Muscle of arm (tissue), 14 donors: ENCODE results near the gene MTTP. TPM values are rescaled to one million over a fixed set of nuclear protein-coding genes. Genes with fewer than 3 reads are reported as not detected.
"Not testable (repeated sequence)": the region's sequence is repeated elsewhere in the genome, so short reads cannot be mapped to it uniquely, and the experiment has no call there.

ENCODE experiments used
- DNase-seq: peaks from one replicate; pipeline ENCODE4 v3.0.0-alpha.2; 2013
- long read RNA-seq, 11 donors: transcript quantifications; one replicate each; lab custom pipeline, GENCODE V29; 2026
- polyA plus RNA-seq, 12 donors: library from polyadenylated mRNA; unstranded; fragments of 120-200 nt; gene quantifications; one replicate each; pipeline ENCODE4 v1.2.1, GENCODE V29; 2013; ENCODE audit not compliant: insufficient read length in 12 of 12

MTTP gene
- 10 to 100 TPM in 1 of 12 donors, 1 to 10 TPM in 7, under 1 TPM in 3, not detected in 1; 0.43 to 16.0 (median 1.2) TPM for polyA plus RNA-seq
- long read RNA-seq, donor 1, full-length matches to known transcripts: 5 of 5 reads
- long read RNA-seq, donor 1, partial matches to known transcripts: 0 of 5 reads
- long read RNA-seq, donor 1, other reads (novel, unspliced or antisense): 0 of 5 reads
- long read RNA-seq, donor 2, partial matches to known transcripts: 121 of 121 reads
- long read RNA-seq, donor 2, other reads (novel, unspliced or antisense): 0 of 121 reads
- long read RNA-seq, donor 3: 0 reads
- long read RNA-seq, donor 4: 0 reads
- long read RNA-seq, donor 5, full-length matches to known transcripts: 1 of 1 reads
- long read RNA-seq, donor 5, partial matches to known transcripts: 0 of 1 reads
- long read RNA-seq, donor 5, other reads (novel, unspliced or antisense): 0 of 1 reads
- long read RNA-seq, donor 6: 0 reads
- long read RNA-seq, donor 7: 0 reads
- long read RNA-seq, donor 8: 0 reads
- long read RNA-seq, donor 9: 0 reads
- long read RNA-seq, donor 10, partial matches to known transcripts: 0 of 1 reads
- long read RNA-seq, donor 10, other reads (novel, unspliced or antisense): 0 of 1 reads
- long read RNA-seq, donor 11, partial matches to known transcripts: 8 of 8 reads
- long read RNA-seq, donor 11, other reads (novel, unspliced or antisense): 0 of 8 reads

DNA sequence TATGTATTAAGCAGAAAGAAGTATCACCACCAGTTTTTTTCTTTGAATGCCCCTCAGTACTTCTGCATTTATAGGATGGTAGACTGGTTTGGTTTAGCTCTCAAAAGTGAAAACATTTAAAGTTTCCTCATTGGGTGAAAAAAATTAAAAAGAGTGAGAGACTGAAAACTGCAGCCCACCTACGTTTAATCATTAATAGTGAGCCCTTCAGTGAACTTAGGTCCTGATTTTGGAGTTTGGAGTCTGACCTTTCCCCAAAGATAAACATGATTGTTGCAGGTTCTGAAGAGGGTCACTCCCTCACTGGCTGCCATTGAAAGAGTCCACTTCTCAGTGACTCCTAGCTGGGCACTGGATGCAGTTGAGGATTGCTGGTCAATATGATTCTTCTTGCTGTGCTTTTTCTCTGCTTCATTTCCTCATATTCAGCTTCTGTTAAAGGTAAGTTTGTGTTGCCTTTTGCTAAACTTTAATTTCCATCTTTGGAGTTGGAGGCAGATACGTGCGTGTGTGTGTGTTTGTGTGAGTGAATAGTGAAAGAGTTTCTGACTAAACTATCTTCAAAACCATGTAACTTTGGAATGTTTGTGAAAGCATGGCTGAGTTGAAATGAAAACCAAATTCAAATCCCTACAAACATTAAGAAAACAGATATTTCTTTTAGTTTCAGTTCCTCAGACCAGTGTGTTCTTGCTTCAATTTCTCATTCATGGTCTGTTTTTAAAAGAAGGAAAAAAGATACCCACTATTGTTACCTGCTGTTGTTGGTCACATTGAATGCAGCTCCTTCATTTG is at the start of gene MTTP:
MTTP (plus strand) TSS at position 295 of the 795 bp plus-strand sequence; CDS start at position 381, 86 bp downstream.
- DNase-seq: no peak

DNA sequence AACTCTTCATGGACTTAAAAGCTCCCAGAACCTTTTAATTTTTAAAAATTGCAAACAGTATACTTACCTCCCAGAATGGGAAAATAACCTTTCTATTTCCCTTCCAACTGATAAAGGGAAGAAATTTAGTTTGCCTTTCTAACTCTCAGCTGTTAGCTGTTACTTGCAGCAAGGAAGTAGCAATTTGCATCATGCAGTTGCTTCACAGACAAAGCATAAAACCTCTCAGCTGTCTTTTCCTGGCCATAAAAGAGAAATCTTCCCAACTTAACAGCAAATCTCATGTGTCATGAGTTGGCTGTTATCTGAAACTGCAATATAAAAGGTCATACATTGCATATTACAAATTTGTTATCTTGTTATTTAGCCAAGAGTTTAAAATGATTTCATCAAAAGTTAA is 45.4 kb upstream of the MTTP start:
- no peak for DNase-seq

DNA sequence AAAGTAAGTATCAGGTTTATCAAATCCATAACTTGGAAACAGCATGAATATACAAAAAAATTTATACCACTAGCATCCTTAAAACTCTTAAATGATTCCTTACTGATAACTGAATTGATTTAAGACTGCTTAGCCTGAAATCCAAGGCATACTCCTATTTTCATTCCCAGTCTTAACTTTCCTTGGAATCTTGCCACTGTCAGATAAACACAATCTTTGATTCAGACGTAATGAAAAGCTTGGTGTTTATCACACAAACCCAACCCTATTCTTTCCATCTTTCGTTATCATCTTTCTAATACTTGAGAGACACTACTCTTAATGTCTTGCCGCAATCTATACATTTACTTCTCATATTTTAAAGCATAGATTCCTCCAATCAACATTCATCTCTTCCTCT is 44.7 kb upstream of the MTTP start:
- no peak for DNase-seq

DNA sequence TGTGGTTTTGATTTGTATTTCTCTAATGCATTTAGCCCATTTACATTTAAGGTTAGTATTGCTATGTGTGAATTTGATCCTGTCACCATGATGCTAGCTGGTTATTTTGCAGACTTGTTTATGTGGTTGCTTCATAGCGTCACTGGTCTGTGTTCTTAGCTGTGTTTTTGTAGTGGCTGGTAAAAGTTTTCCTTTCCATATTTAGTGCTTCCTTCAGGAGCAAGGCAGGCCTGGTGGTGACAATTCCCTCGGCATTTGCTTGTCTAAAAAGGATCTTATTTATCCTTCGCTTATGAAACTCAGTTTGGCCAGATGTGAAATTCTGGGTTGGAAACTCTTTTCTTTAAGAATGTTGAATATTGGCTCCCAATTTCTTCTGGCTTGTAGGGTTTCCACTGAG is 39.9 kb upstream of the MTTP start:
- DNase-seq: not testable (repeated sequence)

DNA sequence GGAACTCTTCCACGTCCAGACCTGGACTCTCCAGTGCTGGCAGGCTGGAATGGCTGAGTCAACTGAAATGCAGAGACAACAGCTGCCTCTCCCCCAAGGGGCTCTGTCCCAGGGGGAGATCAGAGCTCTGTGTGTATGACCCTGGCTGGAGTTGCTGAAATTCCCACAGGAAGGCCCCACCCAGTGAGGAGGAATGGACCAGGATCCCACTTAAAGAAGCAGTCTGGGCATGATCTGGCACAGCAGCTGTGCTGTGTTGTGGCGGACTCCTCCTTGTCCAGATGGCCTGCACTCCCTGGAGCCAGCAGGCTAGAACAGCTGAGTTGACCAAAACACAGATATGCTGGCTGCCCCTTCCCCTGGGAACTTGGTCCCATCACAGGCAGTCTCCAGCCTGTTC is 38.4 kb upstream of the MTTP start:
- peak; percentile 7 for DNase-seq

DNA sequence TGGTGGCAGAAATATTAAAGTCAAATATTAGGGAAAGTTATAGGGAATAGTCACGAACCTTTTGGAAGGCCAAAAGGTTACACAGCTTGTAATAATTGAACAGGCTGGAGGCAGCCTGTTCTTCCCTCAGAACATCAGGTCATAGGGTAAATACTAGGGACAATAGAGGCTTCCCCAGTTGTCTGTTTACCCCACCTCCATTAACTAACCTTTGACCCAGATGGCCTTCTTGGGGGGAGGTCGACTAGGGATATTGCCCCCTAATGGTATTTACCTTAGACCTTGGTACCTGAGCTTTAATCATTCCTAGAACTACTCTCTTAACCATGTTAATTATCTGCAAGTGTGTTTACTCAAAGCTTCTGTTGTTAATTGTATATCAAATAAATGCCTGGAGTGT is 37.8 kb upstream of the MTTP start:
- no peak for DNase-seq

DNA sequence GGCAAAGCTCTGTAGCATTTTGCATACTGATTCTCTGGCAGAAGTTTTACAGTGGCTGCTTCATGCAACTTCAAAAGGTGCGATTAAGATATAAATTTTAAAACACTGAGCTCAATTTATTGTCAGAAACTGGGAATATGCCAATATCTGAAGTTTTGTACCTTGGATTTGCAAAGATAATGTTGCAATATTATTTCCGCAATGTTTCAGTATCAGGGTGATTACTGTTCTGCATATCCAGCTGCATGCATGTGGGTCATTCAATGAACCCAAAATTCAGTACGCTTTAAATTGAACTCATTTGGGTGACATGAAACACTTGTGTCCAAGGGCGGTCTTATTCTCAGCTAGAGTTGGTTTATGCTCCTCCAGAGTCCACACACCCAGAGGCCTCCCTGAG is 37.0 kb upstream of the MTTP start:
- DNase-seq: no peak

DNA sequence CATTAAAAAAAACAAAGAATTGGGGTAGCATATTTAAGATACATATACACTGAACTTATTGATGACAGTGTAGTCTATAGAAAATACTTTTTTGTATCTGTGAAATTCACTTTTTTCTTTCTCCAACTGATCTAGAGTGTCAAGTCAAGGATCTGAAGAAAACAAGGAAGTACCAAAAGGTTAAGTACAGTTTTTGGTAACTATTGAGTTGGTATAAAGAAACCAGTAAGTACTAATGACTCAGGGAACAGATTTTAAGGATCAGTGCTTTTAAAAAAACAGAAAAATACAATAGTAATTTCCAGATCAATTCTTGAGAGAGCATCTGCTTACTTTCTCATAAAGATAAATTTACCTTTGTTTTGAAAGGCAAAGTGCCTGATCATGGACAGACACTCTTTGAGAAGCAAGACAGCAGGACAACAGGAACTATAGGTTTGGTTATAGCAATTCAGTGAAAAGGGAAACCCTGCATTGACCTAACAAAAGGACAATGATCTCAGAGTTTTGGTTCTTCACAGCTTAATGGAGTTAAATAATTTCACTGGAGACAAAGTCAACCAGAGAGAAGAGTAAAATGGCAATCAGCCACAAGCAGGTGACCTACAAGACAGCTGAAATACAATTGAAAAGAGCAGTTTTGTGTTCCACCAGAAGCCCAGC is 34.2 kb upstream of the MTTP start:
- no peak for DNase-seq

DNA sequence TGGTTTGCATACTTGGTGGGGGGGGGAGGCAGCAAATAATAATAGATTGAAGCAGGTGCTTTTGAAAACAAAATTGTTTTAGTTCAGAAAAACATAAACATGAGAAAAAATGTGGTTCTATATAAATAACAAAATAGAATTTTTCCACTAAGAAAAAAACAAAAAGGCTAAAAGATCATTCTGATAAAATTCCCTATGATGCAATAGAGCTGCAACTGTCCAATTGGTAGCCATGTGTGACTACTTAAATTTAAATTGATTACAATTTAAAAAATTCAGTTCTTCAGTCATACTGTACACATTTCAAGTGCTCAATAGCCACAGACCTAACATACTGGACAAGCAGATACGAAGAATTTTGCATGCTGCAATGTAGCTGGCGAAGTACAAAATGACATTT is 21.8 kb upstream of the MTTP start:
- no peak for DNase-seq

DNA sequence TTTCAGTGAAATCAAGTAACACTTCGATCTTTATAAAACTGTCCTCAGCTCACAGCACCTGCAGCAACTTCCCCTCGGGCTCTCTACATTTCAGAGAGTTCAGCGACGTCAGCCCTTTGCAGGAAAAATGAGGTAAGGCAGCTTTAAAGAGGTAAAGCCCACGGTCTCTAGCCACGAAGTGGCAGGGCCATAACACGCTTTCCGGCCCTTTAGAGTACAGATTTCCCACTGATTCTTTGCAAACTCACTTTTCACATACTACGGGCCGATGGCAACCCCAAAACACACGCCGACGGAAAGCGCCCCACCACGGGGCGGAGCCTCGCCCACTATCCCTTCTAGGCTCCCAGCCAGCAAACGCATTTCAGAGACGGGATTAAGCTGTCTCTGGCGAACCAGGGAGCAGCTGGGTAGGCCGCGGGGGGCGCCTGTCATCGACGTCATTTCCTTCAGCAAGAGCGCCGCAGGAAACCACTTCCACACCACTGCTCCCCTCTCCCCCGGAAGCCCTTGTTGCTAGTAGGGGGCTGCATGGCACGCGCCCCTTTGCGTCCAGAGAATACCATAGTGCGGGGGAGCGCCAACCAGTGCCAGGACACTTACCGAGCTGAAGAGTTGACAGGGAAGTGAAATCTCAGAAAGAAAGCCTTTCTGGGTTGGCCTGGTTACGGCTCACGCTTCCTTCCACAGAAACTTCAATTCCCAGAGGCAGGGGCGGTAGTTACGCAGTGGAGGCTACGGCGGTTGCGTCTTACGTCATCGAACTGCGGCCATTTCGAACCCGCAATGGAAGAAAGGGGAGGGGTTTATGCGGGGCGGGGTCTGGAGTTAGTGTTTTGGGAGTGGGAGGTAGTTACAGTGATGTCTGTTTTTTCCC is 11.1 kb upstream of the MTTP start, which contains the start of gene TRMT10A:
TRMT10A (minus strand) TSS at position 730 of the 877 bp plus-strand sequence. CDS start 4,701 bp downstream, outside the sequence.
- DNase-seq: peak; percentile 99

DNA sequence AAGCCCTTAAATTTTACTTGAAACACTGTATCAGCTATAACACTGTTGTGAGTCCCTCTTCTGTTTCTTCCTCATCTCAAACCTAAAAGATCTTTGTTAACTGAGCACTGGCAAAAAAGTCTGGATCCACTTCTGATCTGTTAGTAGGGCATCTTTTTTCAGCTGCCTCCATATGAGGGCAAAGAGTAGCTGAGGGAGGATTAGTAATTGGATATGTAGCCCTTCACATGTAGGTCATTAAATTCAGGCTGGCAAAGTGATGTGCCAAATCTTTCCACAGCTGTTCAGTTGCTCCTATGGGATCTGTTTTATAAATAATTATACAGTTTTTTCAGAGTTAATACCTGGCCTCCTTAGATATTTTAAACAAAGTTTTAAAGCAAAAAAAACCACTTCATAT is 9.7 kb upstream of the MTTP start:
- DNase-seq: peak; percentile 45

DNA sequence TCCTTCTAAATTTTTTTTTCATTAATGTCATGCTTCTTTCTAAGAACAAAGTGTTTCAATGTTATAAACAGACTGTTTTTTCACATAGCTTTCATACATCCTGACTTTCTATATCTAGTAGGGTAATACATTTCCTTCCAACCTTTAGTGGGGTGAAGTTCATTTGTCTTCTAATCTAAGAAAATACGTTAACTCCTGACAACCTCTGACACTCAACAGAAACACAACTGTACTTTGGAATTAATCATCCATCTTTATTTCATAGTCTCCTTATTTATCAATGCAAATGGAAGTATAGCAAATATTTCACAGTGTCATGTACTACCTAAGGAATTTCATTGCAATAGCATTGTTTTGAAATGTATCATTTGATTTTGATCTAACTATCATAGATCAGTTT is 2.7 kb upstream of the MTTP start:
- no peak for DNase-seq

DNA sequence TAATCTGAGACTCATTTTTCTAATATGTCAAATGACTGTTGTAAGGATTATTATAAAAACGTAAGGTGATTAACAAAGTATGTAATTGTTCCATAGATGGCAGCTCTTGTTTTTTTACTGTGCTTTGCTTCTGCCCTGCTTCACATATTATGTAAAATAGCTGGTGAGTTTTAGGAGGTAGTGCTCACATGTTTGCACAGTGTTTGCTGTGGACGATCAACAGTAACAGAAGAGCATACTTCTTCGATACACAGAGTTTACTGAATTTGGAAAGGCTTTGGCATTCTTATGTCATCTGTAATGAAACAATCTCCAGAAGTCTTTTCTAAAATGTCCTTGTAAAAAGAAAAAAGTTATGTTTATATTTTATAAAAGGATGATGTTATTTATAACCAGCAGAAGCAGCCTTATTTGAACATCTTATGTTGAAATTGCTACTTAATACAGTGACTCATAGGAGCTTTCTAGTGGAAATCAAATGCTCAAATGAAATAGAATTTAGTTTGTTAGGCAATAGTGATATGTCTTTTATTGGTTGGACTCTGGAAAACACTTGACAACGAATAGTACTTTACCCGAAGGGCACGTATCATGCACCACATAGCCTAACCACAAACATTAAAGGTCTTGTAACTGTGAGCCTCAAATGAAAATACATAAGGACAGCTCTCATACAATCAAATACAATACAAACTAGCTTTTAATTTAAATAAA is 1.9 kb upstream of the MTTP start:
- DNase-seq: no peak

DNA sequence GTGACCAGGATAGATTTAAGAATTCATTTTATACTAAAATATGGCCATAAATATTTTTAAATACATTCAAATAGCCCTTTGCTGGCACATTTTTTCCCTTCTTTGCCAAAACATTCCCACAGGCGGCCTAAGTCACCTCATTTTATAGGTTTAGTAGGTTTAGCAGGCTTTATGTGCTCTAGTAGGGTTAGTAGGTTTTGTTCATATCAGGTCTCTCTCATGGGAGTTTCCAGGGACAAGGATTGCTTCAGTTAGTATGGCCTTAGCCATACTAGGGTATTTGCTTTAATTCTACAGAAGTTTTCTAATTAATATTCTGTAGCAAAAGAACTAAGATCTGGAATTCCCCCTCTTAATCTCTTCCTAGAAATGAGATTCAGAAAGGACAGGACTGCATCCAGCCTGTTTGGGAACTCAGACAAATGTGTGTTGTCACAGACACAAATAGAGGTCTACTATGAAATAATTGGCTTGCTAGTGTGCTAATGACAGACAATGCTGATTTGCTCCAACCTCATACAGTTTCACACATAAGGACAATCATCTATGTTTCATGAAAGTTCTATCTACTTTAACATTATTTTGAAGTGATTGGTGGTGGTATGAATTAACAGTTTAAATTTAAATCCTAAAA is 772 bp upstream of the MTTP start:
- no peak for DNase-seq

DNA sequence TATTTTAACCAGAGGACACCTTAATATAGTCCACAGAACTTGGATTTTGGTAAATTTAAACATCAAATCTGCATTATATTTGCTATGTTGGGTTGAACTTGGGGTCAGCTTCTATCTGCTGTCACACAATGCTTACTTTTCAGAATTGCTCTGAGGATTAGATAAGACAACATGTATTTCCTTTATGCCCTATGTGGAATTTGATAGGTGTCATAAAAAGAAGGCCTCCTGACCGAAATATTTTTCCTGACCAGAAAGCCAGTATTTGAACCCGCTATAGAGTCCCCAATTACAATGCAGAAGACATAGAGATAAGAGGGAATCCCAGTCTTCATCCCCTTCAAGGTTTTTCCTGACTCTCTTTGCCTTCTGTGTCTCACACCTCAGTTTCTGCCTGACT is 4.1 kb downstream of the MTTP start:
- no peak for DNase-seq

DNA sequence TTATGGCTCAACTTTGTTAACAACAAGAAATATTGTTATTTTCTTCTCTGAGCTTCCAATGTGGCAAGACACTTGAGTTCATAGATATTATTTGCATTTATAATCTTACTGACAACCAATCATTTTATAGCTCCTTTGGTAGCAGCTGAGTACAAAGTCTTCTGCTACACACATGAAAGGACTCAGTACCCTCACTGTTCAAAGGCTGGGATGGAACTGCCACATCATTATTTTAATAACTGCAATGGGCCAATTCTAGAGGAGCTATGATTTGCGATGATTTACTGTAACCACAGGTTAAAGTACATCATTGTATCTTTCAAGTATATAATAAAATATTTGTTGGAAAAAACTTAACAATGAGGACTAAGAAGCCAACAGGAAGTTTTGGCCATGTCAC is 10.9 kb downstream of the MTTP start:
- DNase-seq: no peak

DNA sequence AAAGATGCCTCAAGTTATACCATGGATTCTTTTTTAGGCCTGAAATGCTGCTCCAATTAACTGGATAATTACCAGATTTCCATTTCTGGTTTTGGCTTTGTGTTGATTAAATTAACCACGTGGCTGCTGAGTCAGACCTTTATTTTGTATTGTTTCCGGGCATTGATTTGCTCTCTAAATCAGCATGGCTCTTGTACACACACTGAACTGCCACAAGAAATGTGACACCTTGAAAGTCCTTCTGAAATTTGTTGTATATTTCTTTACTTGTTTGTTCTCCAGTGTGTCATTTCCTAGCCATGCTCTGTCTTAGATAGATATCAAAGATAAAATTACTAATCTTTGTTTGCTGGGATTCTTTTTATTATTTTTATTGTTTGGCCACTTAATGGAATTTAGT is 11.7 kb downstream of the MTTP start:
- no peak for DNase-seq

DNA sequence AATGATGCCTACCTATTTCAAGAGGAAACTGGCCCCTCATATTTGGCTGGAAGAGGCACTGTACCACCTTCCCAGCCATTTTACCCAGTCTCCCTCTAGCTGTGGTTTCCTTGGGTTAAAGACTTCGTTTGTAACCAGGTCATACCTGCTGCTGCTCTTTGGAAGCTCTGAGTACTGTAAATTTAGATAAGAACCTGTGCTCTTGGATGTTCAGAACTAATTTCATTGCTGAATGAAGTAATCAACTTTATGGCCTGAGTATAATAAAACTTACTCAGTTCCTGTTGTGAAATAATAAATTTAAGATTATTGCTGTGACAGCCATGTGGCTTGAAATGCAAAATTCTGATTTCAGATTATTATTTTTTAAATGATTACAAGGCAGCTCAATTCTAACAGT is 12.2 kb downstream of the MTTP start:
- DNase-seq: no peak

DNA sequence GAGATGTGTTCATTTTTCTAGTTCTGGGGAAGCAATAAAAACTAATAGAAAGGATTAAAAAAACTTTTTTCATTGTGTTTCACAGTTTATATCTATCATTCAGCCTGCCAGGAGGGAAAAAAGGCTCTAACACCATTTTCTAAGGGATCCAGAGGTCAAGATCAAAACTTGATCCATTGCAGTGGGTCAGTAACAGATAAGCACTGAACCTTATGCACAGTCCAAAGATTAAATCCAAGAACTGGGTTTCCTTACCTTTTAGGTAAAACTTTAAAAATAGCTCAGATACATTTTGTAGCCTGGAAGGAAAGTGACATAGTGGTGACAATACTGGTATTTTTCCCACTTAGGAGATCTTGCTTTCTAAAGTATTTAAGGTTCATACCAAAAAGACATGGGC is 12.7 kb downstream of the MTTP start:
- DNase-seq: no peak

DNA sequence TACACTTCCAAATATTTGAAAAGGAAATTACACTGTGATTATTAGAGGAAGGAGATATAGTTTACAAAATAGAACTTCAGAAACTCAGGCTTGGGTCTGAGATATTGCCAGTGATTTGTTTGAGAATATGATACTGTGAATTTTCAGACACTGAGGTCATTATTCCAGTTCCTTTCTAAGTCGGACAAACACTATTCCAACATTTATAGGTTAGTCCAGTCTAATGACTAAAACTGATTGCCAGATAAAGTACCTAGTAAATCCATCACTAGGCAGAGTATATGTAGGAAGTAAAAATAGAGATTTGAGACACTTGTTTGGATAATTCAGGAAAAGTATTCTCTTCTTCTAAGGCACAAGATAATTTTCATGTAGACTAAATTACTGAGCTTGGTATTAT is 13.2 kb downstream of the MTTP start:
- DNase-seq: no peak
